ENCODE measurements around the gene TBRG1. TPM values are rescaled to one million over a fixed set of nuclear protein-coding genes. Genes with fewer than 3 reads are reported as not detected.

TBRG1 gene
- total and polyA plus RNA-seq, 2 of the 4 experiments (the other 2 are of a cell fraction): 13.3 to 23.2 TPM

- Histone ChIP-seq H3K23ac (ENCODE audit: low read depth, low read length) (peak overlapping the region; percentile 50), H3K9me1 (ENCODE audit: insufficient read depth, low read length) (peaks cover 6% of the 10 kb centered on the region; the same call in 1 of the 2 replicates), H2AK9ac (replicated peaks; ENCODE audit: low read depth, low read length, poor library complexity) (peak overlapping the region; percentile 32), H2AFZ (replicated peaks; ENCODE audit: low read length, poor library complexity) (peak overlapping the region; percentile 87), H4K20me1 (ENCODE audit: insufficient read depth, low read length) (no peaks in the 10 kb centered on the region; the same call in 1 of the 2 replicates), H2BK120ac (ENCODE audit: low read depth, low read length) (peak overlapping the region; percentile 35), H2BK15ac (ENCODE audit: low read depth, low read length) (peak overlapping the region; percentile 13; the same call in 1 of the 3 replicates), H3K14ac (replicated peaks; ENCODE audit: low read depth, low read length) (peak overlapping the region; percentile 55), H4K91ac (ENCODE audit: insufficient read depth, low read depth, low read length) (peak overlapping the region; percentile 27; the same call in 1 of the 2 replicates), H3K4me1 (ENCODE audit: control insufficient read depth, insufficient read depth, low read length) (peaks cover 6% of the 10 kb centered on the region), H3K79me1 (ENCODE audit: low read depth in 1 of 2, low read length in 2 of 2) (no peaks in the 10 kb centered on the region), H2BK5ac (ENCODE audit: low read depth, low read length, poor library complexity, severe bottlenecking) (peak overlapping the region; percentile 6), H3K4ac (ENCODE audit: low read depth, low read length) (peak overlapping the region; percentile 70), H3K4me3 (ENCODE audit: insufficient read depth, low read depth, low read length) (peak overlapping the region; percentile 0; the same call in 1 of the 2 replicates), H3K18ac (ENCODE audit: low read depth, low read length) (no peak overlapping the region), H3K56ac (ENCODE audit: extremely low read depth, insufficient read depth, low read length) (no peak overlapping the region; the same call in 1 of the 2 replicates), H3K9me3 (ENCODE audit: control insufficient read depth, insufficient read depth, low read length) (no peaks in the 10 kb centered on the region), H3K27me3 (ENCODE audit: control insufficient read depth, insufficient read depth, low read length) (no peaks in the 10 kb centered on the region), H3K9ac (ENCODE audit: low read depth, low read length) (no peak overlapping the region), H2AK5ac (ENCODE audit: low read depth, low read length) (peak overlapping the region; percentile 47; the same call in 1 of the 2 replicates), H3K36me3 (ENCODE audit: control insufficient read depth, insufficient read depth, low read length) (no peaks in the 10 kb centered on the region), H4K5ac (ENCODE audit: low read depth, low read length) (no peak overlapping the region), H4K8ac (ENCODE audit: low read depth in 2 of 2, low read length in 2 of 2) (peak overlapping the region in 1 of 2 experiments; percentile 66; a peak in 1 of 4 replicates), H3K4me2 (ENCODE audit: low read depth, low read length) (peak overlapping the region; percentile 32), H2BK20ac (ENCODE audit: low read depth, low read length) (peak overlapping the region; percentile 17; the same call in 1 of the 2 replicates), H3K27ac (ENCODE audit: insufficient read depth, low read length) (no peak overlapping the region)
- peak; percentile 88 for DNase-seq
- ATAC-seq (ENCODE audit: low read depth): peak; percentile 83
- intact Hi-C loops (cut with micrococcal nuclease) (loop anchor here (1.0 to 5.0 kb wide), 4 partner anchors 119 to 308 kb away; partner anchors contain the start of gene CCDC15), dilution Hi-C loops (cut with HindIII; ENCODE audit: low sequenced_read_pairs, unreplicated experiment) (no loop called here), in situ Hi-C loops (cut with MboI; ENCODE audit: low sequenced_read_pairs) (loop anchor here (10.0 to 25.0 kb wide), 2 partner anchors 190 to 943 kb away; partner anchors contain the start of gene STT3A)
- 15% methylated on average over 9 of the region's 16 CpGs; no CpG with 5 or more reads in 1 of the 2 experiments for WGBS, 2 experiments (ENCODE audit: extremely low coverage in 2 of 2, insufficient read length in 1 of 2)
- BruUV-seq (replicated peaks): no TSS peak
- ChIA-PET POLR2A (ENCODE audit: unreplicated experiment) (no interaction called here), CTCF (interaction anchor here (0.6 to 2.6 kb wide), 16 partner anchors 9 to 573 kb away, joined by 3 to 10 read pairs (median 4); no protein-coding TSS in a partner anchor)
- TF ChIP-seq MXI1 (IDR thresholded peaks at IDR 0.05; ENCODE audit: borderline replicate concordance, low read depth, low read length) (peak; percentile 47; the same call in 1 of the 2 replicates), POLR2A (IDR thresholded peaks at IDR 0.05; ENCODE audit: low read depth, low read length) (no peak; the same call in 1 of the 2 replicates), USF2 (IDR thresholded peaks at IDR 0.05; ENCODE audit: low read depth, low read length) (peak; percentile 79), BHLHE40 (IDR thresholded peaks at IDR 0.05; ENCODE audit: low read depth, low read length) (peak; percentile 66; the same call in 1 of the 2 replicates), CHD1 (IDR thresholded peaks at IDR 0.05; ENCODE audit: low read depth, low read length) (peak; percentile 89; the same call in 1 of the 2 replicates), CEBPB (IDR thresholded peaks at IDR 0.05; ENCODE audit: low read depth, low read length) (no peak), CTCF (conservative IDR thresholded peaks at IDR 0.05; ENCODE audit: low read depth, low read length) (peak; percentile 92), MAFK (IDR thresholded peaks at IDR 0.05; ENCODE audit: low read depth, low read length) (no peak), RAD21 (IDR thresholded peaks at IDR 0.05; ENCODE audit: low read length) (peak; percentile 82), RCOR1 (IDR thresholded peaks at IDR 0.05; ENCODE audit: insufficient replicate concordance, low read length) (no peak), SMC3 (IDR thresholded peaks at IDR 0.05; ENCODE audit: low read depth, low read length) (peak; percentile 71), NFE2L2 (IDR thresholded peaks at IDR 0.05; ENCODE audit: low read depth, low read length) (no peak)
Observed at GRCh38 chr11:124644426-124645280, 22.0 kb downstream of the TBRG1 start.
